Memory B cell (primary cell): ENCODE data around the gene SPTBN1.

ENCODE experiments used
- ATAC-seq: fragments of 150-1000 bp; cut with Tn5 transposase; 2 replicates; pipeline ENCODE4 v1.10.0; 2021; ENCODE audit warnings: low read depth, mild to moderate bottlenecking, moderate library complexity
- DNase-seq, 2 donors: peaks; one replicate each; pipeline ENCODE4 v3.0.0; 2022; ENCODE audit warnings: low spot score in 2 of 2
- H3K27ac Mint-ChIP-seq: one replicate; pipeline ENCODE4 v1.8.0; 2022; ENCODE audit warnings: mild to moderate bottlenecking, moderate library complexity, mixed read lengths
- H3K27me3 Mint-ChIP-seq: one replicate; pipeline ENCODE4 v1.8.0; 2022; ENCODE audit warnings: mixed read lengths
- H3K36me3 Mint-ChIP-seq: one replicate; pipeline ENCODE4 v1.8.0; 2022; ENCODE audit warnings: mild to moderate bottlenecking, mixed read lengths
- H3K4me1 Mint-ChIP-seq: one replicate; pipeline ENCODE4 v1.8.0; 2022; ENCODE audit warnings: mixed read lengths
- H3K4me3 Mint-ChIP-seq: one replicate; pipeline ENCODE4 v1.8.0; 2022; ENCODE audit warnings: mild to moderate bottlenecking, moderate library complexity, mixed read lengths
- H3K9me3 Mint-ChIP-seq: one replicate; pipeline ENCODE4 v1.8.0; 2022; ENCODE audit warnings: mixed read lengths

Gene SPTBN1

DNA sequence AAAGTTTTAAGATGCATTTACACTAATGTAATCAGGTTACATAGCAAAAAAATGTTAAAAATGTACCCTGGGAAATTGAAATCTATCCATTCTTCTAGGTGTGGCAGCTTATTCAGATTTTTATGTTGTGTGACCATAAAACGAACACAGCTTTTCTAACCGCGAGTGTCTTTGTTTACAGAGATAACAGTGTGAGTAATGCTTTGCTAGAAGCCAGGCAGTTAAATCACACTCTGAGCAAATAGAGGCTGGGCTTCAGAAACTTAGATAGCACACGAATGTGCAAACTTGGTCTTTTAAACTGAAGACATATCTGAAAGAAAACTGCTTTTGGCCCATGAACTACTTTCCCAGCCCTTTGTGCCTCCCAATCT, 116.1 kb downstream of the SPTBN1 start:
- H3K4me3 Mint-ChIP-seq = peak overlapping the region; percentile 69
- H3K27ac Mint-ChIP-seq = peak overlapping the region; percentile 88
- H3K9me3 Mint-ChIP-seq = no peaks in the 10 kb centered on the region
- no peak for DNase-seq
- peaks cover 14% of the 10 kb centered on the region for H3K36me3 Mint-ChIP-seq
- H3K27me3 Mint-ChIP-seq = no peaks in the 10 kb centered on the region
- no peak for ATAC-seq
- H3K4me1 Mint-ChIP-seq = peaks cover 73% of the 10 kb centered on the region

DNA sequence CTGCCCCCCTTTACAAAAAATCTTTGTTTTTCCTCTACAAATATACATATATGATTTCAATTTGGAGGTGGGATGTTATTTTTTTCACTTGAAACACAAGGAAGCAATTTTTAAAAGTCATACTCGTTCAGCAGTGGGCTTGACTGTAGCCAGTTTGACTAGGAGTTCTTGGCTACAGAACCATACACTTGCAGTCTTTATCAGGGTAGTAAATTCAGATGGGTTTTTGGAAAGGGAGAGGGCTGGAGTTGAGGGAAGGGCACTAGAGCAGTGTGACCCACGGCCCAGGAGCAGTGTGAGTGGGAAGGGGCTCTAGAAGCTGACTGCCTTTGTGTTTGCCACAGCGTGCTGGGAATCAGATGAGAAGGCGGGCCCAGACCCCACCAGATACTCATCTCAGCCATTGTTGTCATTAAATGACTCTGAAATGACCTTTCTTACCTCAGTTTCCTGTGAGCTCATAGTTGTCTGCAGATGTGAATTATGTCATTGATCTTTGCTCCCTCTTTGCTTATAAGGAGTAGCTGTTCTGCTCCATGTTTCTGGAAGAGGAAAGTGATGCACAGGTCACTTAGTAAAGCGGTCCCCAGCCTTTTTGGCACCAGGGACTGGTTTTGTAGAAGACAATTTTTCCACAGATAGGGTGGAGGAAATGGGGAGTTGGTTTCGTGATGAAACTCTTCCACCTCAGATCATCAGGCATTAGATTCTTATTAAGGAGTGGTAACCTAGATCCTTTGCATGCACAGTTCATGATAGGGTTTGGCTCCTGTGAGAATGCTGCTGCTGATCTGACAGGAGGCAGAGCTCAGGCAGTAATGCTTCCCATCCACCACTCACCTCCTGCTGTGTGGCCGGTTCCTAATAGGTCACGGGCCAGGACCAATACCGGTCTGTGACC, 116.8 kb downstream of the SPTBN1 start:
- H3K9me3 Mint-ChIP-seq = no peaks in the 10 kb centered on the region
- H3K27ac Mint-ChIP-seq = peak overlapping the region; percentile 88
- DNase-seq = no peak
- H3K36me3 Mint-ChIP-seq = peaks cover 15% of the 10 kb centered on the region
- H3K4me3 Mint-ChIP-seq = peak overlapping the region; percentile 69
- no peak for ATAC-seq
- peaks cover 72% of the 10 kb centered on the region for H3K4me1 Mint-ChIP-seq
- H3K27me3 Mint-ChIP-seq = no peaks in the 10 kb centered on the region

DNA sequence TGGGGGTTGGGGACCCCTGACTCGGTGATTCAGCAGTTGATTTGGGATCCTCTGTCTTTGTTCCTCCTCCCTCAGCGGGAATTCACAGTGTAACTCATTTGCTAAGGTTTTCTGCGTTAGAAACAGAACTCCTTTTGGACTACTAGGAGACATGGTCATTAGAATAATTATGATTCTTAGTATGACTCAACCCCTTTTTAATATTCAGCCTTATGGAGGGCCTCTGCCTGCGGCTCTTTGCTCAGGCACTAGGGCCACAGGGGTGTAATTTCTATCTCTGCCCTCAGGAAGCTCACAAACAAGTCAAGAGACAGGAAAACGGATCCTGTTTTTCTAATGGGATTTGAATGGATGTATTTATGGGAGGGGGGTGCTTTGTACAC, 117.4 kb downstream of the SPTBN1 start:
- H3K4me1 Mint-ChIP-seq = peaks cover 77% of the 10 kb centered on the region
- H3K4me3 Mint-ChIP-seq = peak overlapping the region; percentile 69
- peaks cover 20% of the 10 kb centered on the region for H3K36me3 Mint-ChIP-seq
- H3K27ac Mint-ChIP-seq = peak overlapping the region; percentile 88
- DNase-seq (no peak), ATAC-seq (no peak)
- H3K27me3 Mint-ChIP-seq = no peaks in the 10 kb centered on the region
- H3K9me3 Mint-ChIP-seq = no peaks in the 10 kb centered on the region

DNA sequence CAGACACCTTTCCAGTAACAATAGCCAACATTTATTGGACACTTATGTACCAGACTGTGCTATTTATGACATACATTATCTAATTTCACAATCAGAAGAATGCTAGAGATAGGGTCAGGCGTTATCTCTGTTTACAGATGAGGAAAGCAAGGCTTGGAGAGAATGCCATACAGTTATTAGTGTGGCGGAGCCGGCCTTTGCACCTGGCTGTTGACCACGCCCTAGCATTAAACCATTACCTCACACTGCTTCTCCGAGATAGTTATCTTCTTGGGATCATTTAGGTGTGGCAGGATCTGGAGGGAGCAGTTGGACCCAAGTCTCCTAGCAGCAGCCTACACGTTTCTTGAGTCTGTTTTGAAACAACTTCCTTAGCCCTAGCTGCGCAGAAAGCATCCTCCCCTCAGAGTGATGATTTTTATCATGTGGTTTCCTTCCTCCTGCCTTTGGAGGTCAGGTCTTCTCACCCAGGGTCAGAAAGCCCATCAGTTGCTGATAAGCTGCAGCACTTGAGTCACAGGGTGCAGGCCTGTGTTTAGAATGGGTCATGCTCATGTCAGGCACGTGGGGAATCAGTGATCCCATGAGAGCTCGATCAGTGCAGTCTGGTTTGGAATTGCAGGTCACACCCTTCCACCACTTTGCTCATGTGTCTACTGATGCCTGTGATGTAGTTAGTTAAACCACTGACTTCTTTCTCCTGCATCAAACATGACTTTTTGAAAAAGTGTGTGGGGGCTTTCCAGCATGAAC, 118.2 kb downstream of the SPTBN1 start:
- Mint-ChIP-seq H3K4me3 (peak overlapping the region; percentile 72), H3K36me3 (peaks cover 20% of the 10 kb centered on the region), H3K27ac (peak overlapping the region; percentile 88), H3K9me3 (no peaks in the 10 kb centered on the region), H3K4me1 (peaks cover 79% of the 10 kb centered on the region), H3K27me3 (no peaks in the 10 kb centered on the region)
- ATAC-seq = peak; percentile 62
- DNase-seq = peak in 1 of 2 donors; percentile 37

DNA sequence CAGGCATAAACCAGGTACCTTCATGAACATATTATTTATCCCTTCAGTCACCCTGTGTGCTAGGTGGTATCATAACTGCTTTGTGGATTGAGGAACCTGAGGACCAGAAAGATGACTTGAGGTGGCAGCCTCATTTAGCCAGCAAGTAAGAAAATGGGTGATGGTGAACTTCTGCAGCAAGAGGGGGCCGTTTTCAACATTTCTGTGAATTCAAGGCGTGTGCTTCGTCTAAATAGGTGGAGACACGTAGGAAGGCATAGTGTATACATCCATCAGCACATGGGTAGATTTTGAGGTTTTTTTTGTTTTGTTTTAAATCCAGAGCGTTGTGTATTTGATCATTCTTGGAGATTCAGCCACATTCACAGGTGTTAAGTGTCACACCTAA, 118.7 kb downstream of the SPTBN1 start:
- Mint-ChIP-seq H3K27me3 (no peaks in the 10 kb centered on the region), H3K27ac (peak overlapping the region; percentile 88), H3K36me3 (peaks cover 20% of the 10 kb centered on the region), H3K4me1 (peaks cover 80% of the 10 kb centered on the region), H3K4me3 (peak overlapping the region; percentile 72), H3K9me3 (no peaks in the 10 kb centered on the region)
- DNase-seq (no peak), ATAC-seq (no peak)

DNA sequence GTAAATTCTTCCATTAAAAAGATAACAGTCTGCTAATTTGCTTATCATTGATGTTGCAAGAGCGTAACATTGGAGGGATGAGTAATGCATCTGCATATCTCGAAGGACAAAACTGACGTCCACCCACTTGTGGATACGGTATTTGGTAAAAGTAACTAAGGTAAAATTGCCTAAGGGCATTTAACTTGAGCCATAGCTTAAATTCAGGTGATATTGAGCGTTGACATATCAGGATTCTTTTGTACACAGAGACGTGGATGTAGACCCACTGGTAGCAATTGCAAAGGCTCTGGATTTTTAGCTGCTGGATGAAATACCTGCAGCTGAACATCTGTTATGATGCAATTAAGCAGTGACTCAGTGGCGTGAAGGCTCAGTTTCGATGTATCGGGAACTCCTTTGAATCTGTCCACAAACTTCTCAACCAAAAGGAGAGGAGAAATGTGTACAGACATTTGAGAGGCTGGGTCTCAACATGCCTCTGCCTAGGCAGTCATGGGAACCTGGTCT, 119.3 kb downstream of the SPTBN1 start:
- Mint-ChIP-seq H3K9me3 (no peaks in the 10 kb centered on the region), H3K27me3 (no peaks in the 10 kb centered on the region), H3K27ac (peak overlapping the region; percentile 88), H3K36me3 (peaks cover 20% of the 10 kb centered on the region), H3K4me1 (peaks cover 80% of the 10 kb centered on the region), H3K4me3 (no peak overlapping the region)
- ATAC-seq (no peak), DNase-seq (no peak)

DNA sequence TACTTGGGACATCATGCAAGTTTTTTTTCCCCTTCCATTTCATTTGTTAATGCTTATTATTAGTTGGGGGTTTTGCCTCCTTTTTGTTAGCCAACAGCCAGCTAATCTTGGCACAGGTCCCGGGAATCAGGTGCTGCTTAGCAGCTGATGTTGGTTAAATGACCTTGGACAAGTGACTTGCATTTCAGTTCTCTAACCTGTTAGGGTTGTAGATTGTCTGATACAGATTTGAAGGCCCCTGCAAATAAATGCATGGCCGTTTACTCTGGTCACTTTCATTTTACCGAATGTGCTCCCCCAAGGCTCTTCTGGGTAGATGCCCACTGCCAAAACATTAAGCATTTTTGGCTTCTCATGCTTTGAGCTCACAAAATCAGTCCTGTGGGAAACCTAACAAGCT, 120.9 kb downstream of the SPTBN1 start:
- Mint-ChIP-seq H3K27me3 (no peaks in the 10 kb centered on the region), H3K4me1 (peaks cover 75% of the 10 kb centered on the region), H3K36me3 (peaks cover 20% of the 10 kb centered on the region), H3K27ac (peak overlapping the region; percentile 75), H3K4me3 (no peak overlapping the region), H3K9me3 (no peaks in the 10 kb centered on the region)
- DNase-seq = no peak
- ATAC-seq = no peak

DNA sequence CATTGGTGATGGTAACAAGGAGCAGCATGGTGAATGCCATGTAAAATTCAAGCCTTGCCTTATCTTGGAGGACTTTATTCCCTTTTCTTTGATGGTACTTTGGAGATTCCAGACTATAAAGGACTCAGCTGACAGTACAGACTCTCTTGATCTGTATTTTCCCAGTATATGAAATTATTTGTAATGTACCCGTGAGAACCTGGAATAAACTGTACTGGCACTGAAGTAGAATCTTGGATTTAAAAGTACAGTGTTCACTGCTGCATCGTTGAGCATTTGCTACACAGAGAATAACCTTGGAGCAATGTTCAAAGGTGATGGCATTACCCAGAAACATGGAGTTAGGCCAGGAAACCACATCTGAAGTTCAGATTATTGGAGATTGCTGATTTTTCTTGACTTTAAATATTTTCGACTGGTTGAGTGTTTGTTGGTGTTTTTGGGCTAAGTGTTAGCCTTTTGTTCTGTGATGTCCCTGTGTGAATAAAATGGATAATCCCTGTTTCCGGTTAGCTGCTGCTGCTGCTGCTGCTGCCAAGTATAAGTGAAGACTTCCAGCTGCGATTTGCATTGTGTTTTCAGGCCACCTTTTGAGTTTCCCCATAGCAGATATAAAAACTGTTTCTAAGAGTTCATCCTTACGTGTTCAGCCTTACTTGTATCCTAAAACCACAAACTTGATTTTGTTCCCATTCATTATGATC, 122.0 kb downstream of the SPTBN1 start:
- no peak for ATAC-seq
- H3K27ac Mint-ChIP-seq = peak overlapping the region; percentile 86
- H3K27me3 Mint-ChIP-seq = no peaks in the 10 kb centered on the region
- peak overlapping the region; percentile 28 for H3K4me3 Mint-ChIP-seq
- no peak for DNase-seq
- H3K9me3 Mint-ChIP-seq = no peaks in the 10 kb centered on the region
- peaks cover 20% of the 10 kb centered on the region for H3K36me3 Mint-ChIP-seq
- peaks cover 71% of the 10 kb centered on the region for H3K4me1 Mint-ChIP-seq

DNA sequence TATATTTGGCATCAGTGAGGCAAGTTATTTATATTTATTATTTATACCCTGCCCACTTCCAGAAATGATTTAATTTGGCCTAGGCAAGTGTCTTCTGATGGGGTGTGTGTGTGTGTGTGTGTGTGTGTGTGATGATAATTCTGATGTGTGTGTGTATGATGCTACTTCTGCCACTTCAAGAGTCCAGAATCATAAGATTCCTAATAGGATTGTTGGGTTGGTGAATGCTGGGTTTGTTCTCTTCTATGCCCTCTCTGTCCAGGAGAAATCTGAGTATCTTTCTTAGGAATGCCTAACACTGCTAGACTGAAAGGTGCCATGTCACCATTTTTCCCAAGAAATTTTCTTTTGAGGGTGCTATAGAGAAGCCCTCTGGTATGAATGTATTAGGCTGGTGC, 122.5 kb downstream of the SPTBN1 start:
- Mint-ChIP-seq H3K9me3 (no peaks in the 10 kb centered on the region), H3K4me3 (no peak overlapping the region), H3K36me3 (peaks cover 20% of the 10 kb centered on the region), H3K27me3 (no peaks in the 10 kb centered on the region), H3K4me1 (peaks cover 70% of the 10 kb centered on the region), H3K27ac (peak overlapping the region; percentile 86)
- ATAC-seq = no peak
- DNase-seq = no peak

DNA sequence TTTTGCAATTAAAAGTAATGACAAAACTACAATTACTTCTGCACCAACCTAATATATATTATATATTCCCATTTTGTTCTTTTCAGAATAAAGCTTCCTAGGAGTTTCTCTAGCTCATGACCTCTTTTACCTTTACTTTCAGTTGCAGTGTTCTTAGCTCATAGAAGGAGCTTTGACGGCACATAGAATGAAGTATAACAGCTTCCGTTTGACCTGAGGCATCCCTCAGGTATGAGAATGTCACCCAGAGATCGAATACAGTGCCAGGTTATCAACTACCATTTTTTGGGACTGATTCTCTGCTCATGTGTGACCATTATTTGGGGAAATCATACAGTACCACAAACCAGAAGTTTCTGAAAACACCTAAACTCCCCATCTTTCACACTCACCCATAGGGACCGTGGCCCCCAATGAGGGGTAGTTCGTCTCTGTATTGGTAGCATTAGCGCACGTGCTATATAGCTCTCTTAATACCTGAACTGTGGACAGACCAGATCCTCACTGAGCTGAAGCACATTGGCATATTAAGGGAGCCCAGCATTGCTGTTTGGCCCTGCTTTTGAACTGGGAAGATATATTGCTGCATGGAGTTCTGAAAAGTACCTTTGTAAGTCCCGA, 123.0 kb downstream of the SPTBN1 start:
- DNase-seq (no peak), ATAC-seq (no peak)
- H3K4me1 Mint-ChIP-seq = peaks cover 71% of the 10 kb centered on the region
- H3K4me3 Mint-ChIP-seq = peak overlapping the region; percentile 64
- H3K36me3 Mint-ChIP-seq = peaks cover 20% of the 10 kb centered on the region
- H3K27me3 Mint-ChIP-seq = no peaks in the 10 kb centered on the region
- peak overlapping the region; percentile 86 for H3K27ac Mint-ChIP-seq
- no peaks in the 10 kb centered on the region for H3K9me3 Mint-ChIP-seq

DNA sequence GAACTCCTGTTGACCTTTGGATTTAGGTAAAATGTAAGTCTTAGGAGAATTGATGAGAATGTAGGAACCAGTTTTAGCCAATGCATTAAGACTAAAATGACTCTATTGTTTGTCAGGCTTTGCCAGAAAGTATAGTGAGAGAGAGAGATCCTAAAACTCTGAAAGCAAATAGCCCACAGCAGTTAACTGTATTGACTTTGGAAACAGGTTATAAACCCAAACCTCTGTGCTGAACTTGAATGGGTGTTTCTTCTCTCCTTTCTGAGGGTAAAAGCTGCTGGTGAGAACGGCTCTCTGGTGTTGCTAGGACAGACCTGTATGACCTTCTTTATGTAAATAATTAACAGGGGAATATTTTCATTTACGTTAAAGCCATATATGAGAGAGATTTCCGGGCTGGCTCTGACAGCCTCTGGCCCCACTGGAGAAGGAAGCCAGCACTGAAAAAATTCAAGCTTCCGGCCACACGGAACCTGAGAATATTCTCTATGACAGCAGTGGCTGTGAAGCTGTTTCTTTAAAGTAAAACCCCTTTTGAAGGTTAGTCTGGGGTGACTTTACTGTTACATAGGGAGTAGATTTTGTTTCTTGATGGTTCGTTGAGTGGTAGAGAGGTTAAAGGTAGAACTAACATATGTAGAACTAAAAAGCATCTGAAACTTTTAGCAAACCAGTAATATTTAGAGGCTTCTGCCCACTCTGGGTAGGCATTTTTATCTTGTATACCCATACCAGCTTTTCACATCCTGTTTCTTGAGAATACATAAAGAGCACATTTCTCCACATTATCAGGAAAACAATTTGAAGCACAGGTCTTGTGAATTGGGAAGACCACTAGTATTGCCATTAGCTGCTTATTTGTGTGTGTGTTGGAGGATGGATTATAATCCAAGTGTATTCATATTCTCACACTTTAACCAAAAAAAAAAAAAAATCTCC, 123.8 kb downstream of the SPTBN1 start:
- Mint-ChIP-seq H3K4me1 (peaks cover 71% of the 10 kb centered on the region), H3K27me3 (no peaks in the 10 kb centered on the region), H3K36me3 (peaks cover 16% of the 10 kb centered on the region), H3K9me3 (no peaks in the 10 kb centered on the region), H3K27ac (peak overlapping the region; percentile 86), H3K4me3 (peak overlapping the region; percentile 64)
- DNase-seq (no peak), ATAC-seq (peak; percentile 67)

DNA sequence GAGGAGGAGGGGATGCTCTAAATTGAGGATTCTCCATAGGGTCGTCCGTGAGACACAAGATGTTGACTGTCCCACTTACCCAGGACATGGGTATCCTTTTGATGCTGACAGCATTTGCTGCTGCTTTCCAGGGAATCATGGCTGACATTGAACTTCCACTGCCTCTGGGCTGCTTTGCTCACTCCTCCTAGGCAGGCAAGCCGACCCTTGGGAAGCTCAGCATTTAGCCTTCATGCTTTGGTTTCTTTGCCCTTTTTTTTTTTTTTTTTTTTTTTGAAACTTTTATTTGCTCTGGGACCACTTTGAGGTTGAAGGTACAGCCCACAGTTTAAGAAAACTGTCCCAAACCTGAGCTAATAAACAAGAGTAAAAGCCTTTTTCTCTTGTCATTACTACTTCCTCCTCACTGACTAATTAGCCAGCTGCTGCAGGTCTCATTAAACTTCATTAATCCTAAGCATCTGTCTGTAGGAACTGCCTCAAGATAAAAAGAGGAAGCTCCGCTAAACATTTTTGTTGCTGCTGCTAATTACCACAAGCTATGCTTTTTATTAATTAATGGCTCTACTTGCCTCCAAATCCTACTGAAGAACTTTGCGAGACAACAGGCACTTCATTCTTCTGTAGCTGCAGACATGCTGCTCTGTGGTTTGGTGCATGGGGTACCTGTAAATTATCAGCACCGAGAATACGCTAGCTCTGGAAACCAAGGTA, 125.4 kb downstream of the SPTBN1 start:
- Mint-ChIP-seq H3K4me1 (peaks cover 69% of the 10 kb centered on the region), H3K9me3 (no peaks in the 10 kb centered on the region), H3K4me3 (peak overlapping the region; percentile 74), H3K27me3 (no peaks in the 10 kb centered on the region), H3K27ac (peak overlapping the region; percentile 86), H3K36me3 (peaks cover 9% of the 10 kb centered on the region)
- peak; percentile 77 for ATAC-seq
- DNase-seq = peak in 1 of 2 donors; percentile 35
